GM12878 (cell line): ENCODE measurements around the gene CDC14C. TPM values are rescaled to one million over a fixed set of nuclear protein-coding genes. Genes with fewer than 3 reads are reported as not detected.

Experiments
- ATAC-seq: fragments of 200-7000 bp; cut with Tn5 transposase; 3 replicates; pipeline ENCODE4 v1.9.1; 2020; ENCODE audit warnings: mild to moderate bottlenecking, moderate library complexity
- BruUV-seq: library from RNA; stranded (reverse); fragments of 400-500 nt; replicated peaks from 2 replicates; lab custom pipeline; 2021; lab: Mats Ljungman, UMichigan
- CTCF ChIA-PET: fragments of 300-600 bp; sonication (Branson Sonifier 250); formaldehyde crosslinking; extraction: SDS; loops from one replicate; lab custom pipeline; 2021; ENCODE audit warnings: inconsistent platforms; lab: Yijun Ruan, JAX
- POLR2A ChIA-PET: fragments of 350-600 bp; formaldehyde crosslinking; extraction: SDS; loops from one replicate; lab custom pipeline; 2021; ENCODE audit warnings: inconsistent platforms; lab: Charles Lee
- RAD21 ChIA-PET: fragments of 300-600 bp; sonication (Branson Sonifier 250); formaldehyde crosslinking; loops from one replicate; lab custom pipeline; 2023; ENCODE audit warnings: antibody characterized with exemption; ENCODE audit not compliant: unreplicated experiment; lab: Charles Lee
- SMC1A ChIA-PET: fragments of 300-600 bp; sonication (Branson Sonifier 250); formaldehyde crosslinking; loops from one replicate; lab custom pipeline; 2023; ENCODE audit not compliant: unreplicated experiment, uncharacterized antibody; lab: Charles Lee
- DNase-seq: peaks from one replicate; pipeline ENCODE4 v3.0.0-alpha.2; 2011; ENCODE audit warnings: low read depth, low spot score
- FAIRE-seq: peaks from 3 replicates; lab custom pipeline; 2011; peaks lifted over from hg19 to GRCh38; lab: Jason Lieb, UNC
- H2AFZ ChIP-seq: 2 replicates; pipeline ENCODE4 v1.6.0; 2011; ENCODE audit warnings: low read depth, low read length, control low read depth; ENCODE audit not compliant: control insufficient read depth
- H3K27ac ChIP-seq: 2 replicates; pipeline ENCODE4 v1.5.1; 2011; ENCODE audit warnings: control low read depth; ENCODE audit not compliant: control insufficient read depth, insufficient read depth
- H3K27me3 ChIP-seq, 2 experiments: replicated peaks in 1 of 2; 2 replicates each; pipeline versions ENCODE4 v1.6.0 to v1.6.1; 2011; ENCODE audit warnings: low read length in 1 of 2; ENCODE audit not compliant: control insufficient read depth in 2 of 2, insufficient read depth in 2 of 2
- H3K36me3 ChIP-seq, 2 experiments: 2 replicates each; pipeline ENCODE4 v1.5.1; 2011; ENCODE audit warnings: low read length in 1 of 2; ENCODE audit not compliant: control insufficient read depth in 2 of 2, insufficient read depth in 2 of 2
- H3K4me1 ChIP-seq: 2 replicates; pipeline ENCODE4 v1.6.1; 2011; ENCODE audit warnings: mild to moderate bottlenecking, low read length, moderate library complexity, mixed read lengths; ENCODE audit not compliant: control insufficient read depth, insufficient read depth
- H3K4me2 ChIP-seq: 2 replicates; pipeline ENCODE4 v1.6.0; 2011; ENCODE audit warnings: control low read depth; ENCODE audit not compliant: control insufficient read depth, insufficient read depth
- H3K4me3 ChIP-seq: fragments of 200-600 bp; sonication (generic); 2 replicates; pipeline ENCODE4 v1.5.1; 2016
- H3K79me2 ChIP-seq: 2 replicates; pipeline ENCODE4 v1.6.0; 2011; ENCODE audit warnings: low read length; ENCODE audit not compliant: control insufficient read depth, insufficient read depth
- H3K9ac ChIP-seq: 2 replicates; pipeline ENCODE4 v1.8.0; 2011; ENCODE audit warnings: low read length, control low read depth, mixed read lengths; ENCODE audit not compliant: control insufficient read depth, insufficient read depth
- H3K9me3 ChIP-seq: replicated peaks from 3 replicates; pipeline ENCODE4 v1.5.1; 2011; ENCODE audit warnings: mild to moderate bottlenecking, low read length; ENCODE audit not compliant: control insufficient read depth, insufficient read depth
- H4K20me1 ChIP-seq: 2 replicates; pipeline ENCODE4 v1.6.0; 2011; ENCODE audit not compliant: control insufficient read depth, insufficient read depth
- BCL11A ChIP-seq: IDR thresholded peaks from 2 replicates; pipeline ENCODE4 v1.6.1; 2011; ENCODE audit warnings: low read depth, low read length
- BMI1 ChIP-seq: fragments of 450-650 bp; IDR thresholded peaks from 2 replicates; pipeline ENCODE4 v1.6.1; 2016; ENCODE audit warnings: mild to moderate bottlenecking, moderate library complexity, borderline replicate concordance
- KAT2A ChIP-seq: conservative IDR thresholded peaks from 2 replicates; pipeline ENCODE4 v1.6.1; 2011; ENCODE audit warnings: low read depth, low read length; ENCODE audit not compliant: control insufficient read depth
- POLR2AphosphoS5 ChIP-seq: IDR thresholded peaks from 2 replicates; pipeline ENCODE4 v1.6.1; 2011; ENCODE audit warnings: mild to moderate bottlenecking, low read length, inconsistent platforms
- RCOR1 ChIP-seq: conservative IDR thresholded peaks from 2 replicates; pipeline ENCODE4 v1.6.1; 2012; ENCODE audit warnings: low read depth, low read length, improper control_type of control experiment
- SMAD1 ChIP-seq: fragments of 450-650 bp; IDR thresholded peaks from 2 replicates; pipeline ENCODE4 v1.6.1; 2018; ENCODE audit warnings: mild to moderate bottlenecking, low read depth; ENCODE audit not compliant: partially characterized antibody
- SMAD5 ChIP-seq: IDR thresholded peaks from 2 replicates; pipeline ENCODE4 v1.6.1; 2016; ENCODE audit warnings: antibody characterized with exemption, low read depth
- TBL1XR1 ChIP-seq: IDR thresholded peaks from 2 replicates; pipeline ENCODE4 v1.6.1; 2012; ENCODE audit warnings: low read depth, low read length, improper control_type of control experiment
- TCF3 ChIP-seq: IDR thresholded peaks from 2 replicates; pipeline ENCODE4 v1.6.1; 2012; ENCODE audit warnings: low read depth, mild to moderate bottlenecking, low read length, borderline replicate concordance; ENCODE audit not compliant: insufficient read depth
- ZNF384 ChIP-seq: IDR thresholded peaks from 2 replicates; pipeline ENCODE4 v1.6.1; 2012; ENCODE audit warnings: low read depth, mild to moderate bottlenecking, low read length, improper control_type of control experiment, borderline replicate concordance
- WGBS: methylation state at CpG from one replicate; pipeline ENCODE4 v1.1.6; 2016; ENCODE audit warnings: low lambda C conversion rate; ENCODE audit not compliant: insufficient replicate concordance, insufficient coverage; ENCODE audit errors: missing lambda C conversion rate; 5-methylcytosine and 5-hydroxymethylcytosine counted together
- in situ Hi-C: fragments of 300-500 bp; cut with MboI; formaldehyde crosslinking; loops from 9 replicates; pipeline ENCODE4 v1.14.3; 2018; ENCODE audit warnings: mixed read lengths
- intact Hi-C: fragments of 100-400 bp; cut with micrococcal nuclease; formaldehyde crosslinking; loops from one replicate; pipeline ENCODE4 v1.14.2; 2022; ENCODE audit not compliant: unreplicated experiment
- polyA plus RNA-seq, 11 experiments: library from polyadenylated mRNA; depleted of rRNA in 4 of 11; unstranded in 6 of 11; stranded (reverse) in 5 of 11; fragments of >200 nt; fragmentation: Nextera tagmentation in 4 of 11; fragmentation: Illumina TruSeq in 1 of 11; extraction: Ambion mirVana in 4 of 11; extraction: Trizol in 1 of 11; gene quantifications; 1 replicate in 1 of 11; 2 replicates in 10 of 11; pipeline versions ENCODE4 v1.2.1 to v1.2.3, GENCODE V29; 2011 to 2016; ENCODE audit warnings: inconsistent platforms in 2 of 11, missing spikeins in 2 of 11, low read depth in 1 of 11
- total RNA-seq, 4 experiments: library from RNA; depleted of rRNA in 3 of 4; stranded (reverse); fragments of >200 nt in 3 of 4; fragmentation: Illumina TruSeq in 1 of 4; extraction: Trizol in 1 of 4; gene quantifications; 2 replicates each; pipeline versions ENCODE4 v1.2.1 to v1.2.3, GENCODE V29; 2013 to 2021

CDC14C gene
- total and polyA plus RNA-seq, 10 of the 15 experiments (the other 5 are each of a cell fraction or from before 2014, with no cell fraction given), result 0.03 TPM; not detected in 9

- ATAC-seq (no peak), FAIRE-seq (no peak), DNase-seq (no peak)
- Histone ChIP-seq H3K36me3 (no peaks in the 10 kb centered on the region), H3K4me2 (no peak overlapping the region), H4K20me1 (no peaks in the 10 kb centered on the region), H3K27me3 (no peaks in the 10 kb centered on the region), H2AFZ (no peak overlapping the region), H3K9ac (no peak overlapping the region), H3K27ac (no peak overlapping the region), H3K4me3 (no peak overlapping the region), H3K9me3 (no peaks in the 10 kb centered on the region), H3K4me1 (no peaks in the 10 kb centered on the region), H3K79me2 (no peaks in the 10 kb centered on the region)
- ChIA-PET RAD21 (no interaction called here), SMC1A (no interaction called here), POLR2A (no interaction called here), CTCF (no interaction called here)
- in situ Hi-C loops (no loop called here), intact Hi-C loops (no loop called here)
- BruUV-seq, result no TSS peak
- TF ChIP-seq RCOR1 (no peak), ZNF384 (no peak), BCL11A (no peak), KAT2A (no peak), SMAD1 (no peak), BMI1 (no peak), TBL1XR1 (no peak), SMAD5 (no peak), POLR2AphosphoS5 (no peak), TCF3 (no peak)
- WGBS, result 48% methylated on average over 3 of the region's 3 CpGs
Observed at GRCh38 chr7:48933549-48934085, 9.3 kb downstream of the CDC14C start.
